ENCODE results near the gene MRPL36. TPM values are rescaled to one million over a fixed set of nuclear protein-coding genes. Genes with fewer than 3 reads are reported as not detected.

The MRPL36 gene
- total RNA-seq, 2 donors from 2014 or later = 47.9 to 66.3 TPM

DNA sequence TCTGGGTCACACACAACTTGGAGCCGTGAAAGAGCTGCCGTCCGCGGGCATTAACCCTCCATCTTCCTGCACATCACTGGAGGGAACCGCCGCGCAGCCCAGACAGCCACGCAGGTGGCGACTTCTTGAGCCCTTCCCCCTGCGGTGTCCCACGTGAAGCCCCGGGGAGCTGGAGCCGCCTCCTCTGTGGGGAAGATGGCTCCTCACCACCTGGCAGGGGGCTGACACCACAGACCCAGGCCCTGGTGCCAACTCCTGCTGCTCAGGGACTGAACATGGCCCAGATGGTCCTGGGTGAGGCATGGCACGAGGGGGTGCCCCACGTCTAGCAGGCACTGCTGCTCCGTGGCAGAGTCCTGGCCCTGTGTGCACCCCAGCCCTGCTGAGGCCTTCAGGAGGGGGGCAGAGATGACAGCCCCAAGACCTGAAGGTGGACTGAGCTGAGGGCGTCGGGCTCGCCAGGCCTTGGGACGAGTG, 40.5 kb upstream of the MRPL36 start:
- H3K4me3 ChIP-seq = no peak overlapping the region
- intact Hi-C loops (cut with DNase I) = no loop called here
- TF ChIP-seq POLR2A (IDR thresholded peaks at IDR 0.05) (no peak), POLR2AphosphoS5 (IDR thresholded peaks at IDR 0.05) (no peak)
- TF ChIP-seq, protein P1, sequence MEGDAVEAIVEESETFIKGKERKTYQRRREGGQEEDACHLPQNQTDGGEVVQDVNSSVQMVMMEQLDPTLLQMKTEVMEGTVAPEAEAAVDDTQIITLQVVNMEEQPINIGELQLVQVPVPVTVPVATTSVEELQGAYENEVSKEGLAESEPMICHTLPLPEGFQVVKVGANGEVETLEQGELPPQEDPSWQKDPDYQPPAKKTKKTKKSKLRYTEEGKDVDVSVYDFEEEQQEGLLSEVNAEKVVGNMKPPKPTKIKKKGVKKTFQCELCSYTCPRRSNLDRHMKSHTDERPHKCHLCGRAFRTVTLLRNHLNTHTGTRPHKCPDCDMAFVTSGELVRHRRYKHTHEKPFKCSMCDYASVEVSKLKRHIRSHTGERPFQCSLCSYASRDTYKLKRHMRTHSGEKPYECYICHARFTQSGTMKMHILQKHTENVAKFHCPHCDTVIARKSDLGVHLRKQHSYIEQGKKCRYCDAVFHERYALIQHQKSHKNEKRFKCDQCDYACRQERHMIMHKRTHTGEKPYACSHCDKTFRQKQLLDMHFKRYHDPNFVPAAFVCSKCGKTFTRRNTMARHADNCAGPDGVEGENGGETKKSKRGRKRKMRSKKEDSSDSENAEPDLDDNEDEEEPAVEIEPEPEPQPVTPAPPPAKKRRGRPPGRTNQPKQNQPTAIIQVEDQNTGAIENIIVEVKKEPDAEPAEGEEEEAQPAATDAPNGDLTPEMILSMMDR (IDR thresholded peaks at IDR 0.05) = no peak
- DNase-seq (ENCODE audit: low spot score) = no peak
- no peaks in the 10 kb centered on the region for H3K9me3 ChIP-seq
- no peak overlapping the region for H3K27ac ChIP-seq
- no peaks in the 10 kb centered on the region for H3K36me3 ChIP-seq
- 89% methylated on average over 20 of the region's 20 CpGs for WGBS
- no peaks in the 10 kb centered on the region for H3K27me3 ChIP-seq (replicated peaks; ENCODE audit: insufficient read depth)
- H3K4me1 ChIP-seq (replicated peaks) = no peaks in the 10 kb centered on the region

DNA sequence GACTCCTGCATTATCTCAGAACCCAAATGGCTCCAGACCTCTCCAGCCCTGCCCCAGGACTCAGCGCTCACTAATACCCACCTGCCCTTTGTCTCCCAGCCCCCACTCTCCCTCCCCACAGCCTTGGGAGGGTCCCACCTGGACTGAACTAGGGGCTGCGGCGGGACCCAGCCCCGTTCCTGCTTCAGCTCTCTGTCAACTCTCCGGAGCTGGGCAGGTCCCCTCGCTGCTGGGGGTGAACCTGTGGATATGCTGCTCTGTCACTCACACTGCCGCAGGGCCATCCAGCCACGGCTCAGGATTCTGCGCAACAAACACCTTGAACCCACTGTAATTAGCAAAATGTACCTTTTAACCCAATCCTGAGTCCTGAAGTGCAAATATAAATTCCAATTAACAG, 38.4 kb upstream of the MRPL36 start:
- intact Hi-C loops (cut with DNase I) = no loop called here
- no peak for DNase-seq (ENCODE audit: low spot score)
- H3K27me3 ChIP-seq (replicated peaks; ENCODE audit: insufficient read depth) = no peaks in the 10 kb centered on the region
- no peak overlapping the region for H3K27ac ChIP-seq
- TF ChIP-seq POLR2A (IDR thresholded peaks at IDR 0.05) (no peak), POLR2AphosphoS5 (IDR thresholded peaks at IDR 0.05) (no peak)
- TF ChIP-seq, protein P1 (IDR thresholded peaks at IDR 0.05) = no peak
- no peaks in the 10 kb centered on the region for H3K9me3 ChIP-seq
- no peaks in the 10 kb centered on the region for H3K36me3 ChIP-seq
- no peaks in the 10 kb centered on the region for H3K4me1 ChIP-seq (replicated peaks)
- 88% methylated on average over 9 of the region's 9 CpGs for WGBS
- no peak overlapping the region for H3K4me3 ChIP-seq

DNA sequence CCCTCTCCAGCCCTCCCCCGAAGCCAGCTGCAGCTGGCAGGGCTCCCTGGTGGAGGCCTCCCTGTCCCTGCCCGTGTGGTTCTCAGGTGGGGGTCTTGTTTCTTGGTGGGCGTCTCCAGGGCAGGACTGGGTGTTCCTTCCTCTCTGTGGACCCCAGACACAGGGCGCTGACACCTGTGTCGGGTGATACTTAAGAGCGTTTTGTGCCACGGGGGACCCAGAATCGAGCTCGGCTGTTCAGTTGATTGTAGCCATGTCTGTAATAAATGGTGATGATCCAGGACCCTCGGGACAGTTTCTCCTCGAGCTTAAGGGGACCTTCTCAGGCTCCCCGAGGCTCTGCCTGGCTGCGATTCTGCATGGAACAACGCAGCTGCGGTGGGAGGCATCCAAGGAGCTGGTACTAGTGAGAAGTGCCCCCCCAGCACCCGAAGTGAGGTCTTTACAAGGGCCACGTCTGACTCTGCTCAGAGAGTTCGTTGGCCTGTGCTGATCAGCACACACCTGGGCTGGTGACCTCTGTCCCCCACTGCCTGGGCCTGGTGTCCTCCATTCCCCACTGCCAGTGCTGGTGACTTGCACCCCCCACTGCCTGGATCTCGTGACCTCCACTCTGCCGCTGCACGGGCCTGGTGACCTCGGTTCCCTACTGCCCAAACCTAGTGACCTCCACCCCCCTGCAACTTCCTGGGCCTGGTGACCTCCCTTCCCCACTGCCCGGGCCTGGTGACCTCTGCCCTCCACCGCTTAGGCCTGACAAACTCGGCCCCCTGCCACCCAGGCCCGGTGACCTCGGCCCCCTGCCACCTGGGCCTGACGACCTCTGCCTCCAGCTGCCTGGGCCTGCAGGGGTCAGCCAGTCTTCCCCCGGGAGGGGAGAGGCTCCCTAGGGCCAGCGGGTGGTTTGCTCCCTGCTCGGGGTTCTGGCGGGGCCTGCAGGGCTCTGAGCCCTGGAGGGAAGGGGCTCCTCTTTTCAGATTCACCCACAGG, 37.5 kb upstream of the MRPL36 start:
- DNase-seq (ENCODE audit: low spot score) = no peak
- no peak for TF ChIP-seq POLR2A (IDR thresholded peaks at IDR 0.05)
- TF ChIP-seq, protein P1 (IDR thresholded peaks at IDR 0.05) = no peak
- TF ChIP-seq POLR2AphosphoS5 (IDR thresholded peaks at IDR 0.05) = no peak
- Histone ChIP-seq H3K27ac (no peak overlapping the region), H3K36me3 (no peaks in the 10 kb centered on the region), H3K4me1 (replicated peaks) (no peaks in the 10 kb centered on the region), H3K4me3 (no peak overlapping the region), H3K27me3 (replicated peaks; ENCODE audit: insufficient read depth) (no peaks in the 10 kb centered on the region), H3K9me3 (no peaks in the 10 kb centered on the region)
- intact Hi-C loops (cut with DNase I) = no loop called here
- WGBS = 82% methylated on average over 32 of the region's 32 CpGs

DNA sequence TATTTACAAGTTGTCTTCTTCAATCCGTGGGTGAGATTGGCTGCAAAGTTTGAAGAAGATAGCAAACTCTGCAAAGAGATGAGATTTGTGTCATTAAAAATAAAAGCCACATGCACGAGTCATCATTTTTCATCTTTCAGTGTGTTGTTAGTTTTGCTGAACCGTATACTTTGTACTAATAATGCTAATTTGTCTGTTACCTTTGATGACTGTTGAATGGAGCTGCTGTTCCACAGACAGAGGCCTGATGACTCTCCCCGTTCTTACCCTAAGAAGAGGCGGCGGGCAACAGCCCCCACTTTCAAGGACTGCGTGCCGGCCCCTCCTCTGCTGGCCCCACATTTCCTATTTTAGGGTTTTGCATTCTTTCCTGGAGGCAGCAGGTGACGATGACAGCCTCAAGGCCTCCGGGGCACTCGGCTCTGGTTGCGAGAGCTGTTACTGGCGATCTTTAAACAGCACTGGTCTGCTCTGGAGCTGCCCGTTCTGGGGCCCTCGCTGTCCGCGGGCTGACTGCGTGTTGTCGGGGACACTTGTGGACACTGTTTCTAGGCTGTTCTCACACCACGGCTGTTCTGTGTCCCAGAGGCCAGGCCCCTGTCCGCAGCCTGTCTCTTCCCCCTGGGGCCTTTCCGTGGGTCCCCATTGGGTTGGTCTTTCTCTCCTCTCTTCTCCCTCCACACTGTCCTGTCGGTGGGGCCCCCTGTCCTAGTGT, 36.7 kb upstream of the MRPL36 start:
- no peaks in the 10 kb centered on the region for H3K36me3 ChIP-seq
- WGBS = 70% methylated on average over 23 of the region's 23 CpGs
- H3K4me3 ChIP-seq = no peak overlapping the region
- intact Hi-C loops (cut with DNase I) = no loop called here
- no peaks in the 10 kb centered on the region for H3K9me3 ChIP-seq
- TF ChIP-seq POLR2A (IDR thresholded peaks at IDR 0.05) (no peak), POLR2AphosphoS5 (IDR thresholded peaks at IDR 0.05) (no peak)
- TF ChIP-seq, protein P1 (IDR thresholded peaks at IDR 0.05) = no peak
- H3K27me3 ChIP-seq (replicated peaks; ENCODE audit: insufficient read depth) = no peaks in the 10 kb centered on the region
- H3K27ac ChIP-seq = no peak overlapping the region
- no peaks in the 10 kb centered on the region for H3K4me1 ChIP-seq (replicated peaks)
- DNase-seq (ENCODE audit: low spot score) = no peak
